ENCODE data around the gene RBBP9.
"Not testable (repeated sequence)": the region's sequence is repeated elsewhere in the genome, so short reads cannot be mapped to it uniquely, and the experiment has no call there.

RBBP9 gene

GRCh38 chr20:18504479-18505060 lies 7.5 kb upstream of the RBBP9 start:
- DNase-seq (ENCODE audit: low spot score): no peak

- DNase-seq (ENCODE audit: low spot score): not testable (repeated sequence)
These were observed 4.6 kb upstream of the RBBP9 start for GRCh38 chr20:18501672-18502071.

GRCh38 chr20:18497603-18498002 lies 578 bp upstream of the RBBP9 start:
- no peak for DNase-seq (ENCODE audit: low spot score)

GRCh38 chr20:18496042-18496441 lies 983 bp downstream of the RBBP9 start:
- no peak for DNase-seq (ENCODE audit: low spot score)

GRCh38 chr20:18488301-18488700 lies 8.7 kb downstream of the RBBP9 start:
- no peak for DNase-seq (ENCODE audit: low spot score)

- no peak for DNase-seq (ENCODE audit: low spot score)
These were observed 15.4 kb downstream of the RBBP9 start for GRCh38 chr20:18481596-18481995.

GRCh38 chr20:18477821-18478220 lies 19.2 kb downstream of the RBBP9 start:
- no peak for DNase-seq (ENCODE audit: low spot score)

GRCh38 chr20:18477218-18477617 lies 19.8 kb downstream of the RBBP9 start:
- no peak for DNase-seq (ENCODE audit: low spot score)

GRCh38 chr20:18466894-18467730 lies 29.9 kb downstream of the RBBP9 start, which contains the start of the genes DZANK1 and POLR3F:
Gene DZANK1, minus strand, starts transcription at chr20:18467030. Its CDS starts 1,672 bp downstream, at chr20:18465358.
Gene POLR3F, plus strand, starts transcription at chr20:18467390. Its CDS starts 117 bp downstream, at chr20:18467507.
- peak; percentile 99 for DNase-seq (ENCODE audit: low spot score)

- no peak for DNase-seq (ENCODE audit: low spot score)
These were observed 30.5 kb downstream of the RBBP9 start for GRCh38 chr20:18466574-18466893.

GRCh38 chr20:18465536-18466200 lies 31.4 kb downstream of the RBBP9 start:
- DNase-seq (ENCODE audit: low spot score): no peak

- DNase-seq (ENCODE audit: low spot score): no peak
These were observed 40.4 kb downstream of the RBBP9 start for GRCh38 chr20:18456600-18456999.

- no peak for DNase-seq (ENCODE audit: low spot score)
These were observed 53.1 kb downstream of the RBBP9 start for GRCh38 chr20:18443886-18444285.

- no peak for DNase-seq (ENCODE audit: low spot score)
These were observed 56.6 kb downstream of the RBBP9 start for GRCh38 chr20:18440403-18440802.

- no peak for DNase-seq (ENCODE audit: low spot score)
These were observed 60.2 kb downstream of the RBBP9 start for GRCh38 chr20:18436847-18437246.

Measured in iPS-NIHi11 (cell line).